ENCODE results near the gene ENO3. TPM values are rescaled to one million over a fixed set of nuclear protein-coding genes. Genes with fewer than 3 reads are reported as not detected.

Gene ENO3
- total and polyA plus RNA-seq, 10 of the 15 experiments (the other 5 are each of a cell fraction or from before 2014, with no cell fraction given) = 6.8 to 28.4 (median 17.0) TPM

- TF ChIP-seq DPF2 (IDR thresholded peaks at IDR 0.05) = peak; percentile 97
- TF ChIP-seq BCL11A (IDR thresholded peaks at IDR 0.05; ENCODE audit: low read depth, low read length) = peak; percentile 92
- no peak; the same call in 1 of the 2 replicates for TF ChIP-seq SMC3 (IDR thresholded peaks at IDR 0.05; ENCODE audit: borderline replicate concordance, low read length)
- TF ChIP-seq TBL1XR1 (IDR thresholded peaks at IDR 0.05; ENCODE audit: low read depth, low read length) = 0 out of 2 replicates have a peak, but pooled peaks have one; percentile 25
- TF ChIP-seq, protein P1, sequence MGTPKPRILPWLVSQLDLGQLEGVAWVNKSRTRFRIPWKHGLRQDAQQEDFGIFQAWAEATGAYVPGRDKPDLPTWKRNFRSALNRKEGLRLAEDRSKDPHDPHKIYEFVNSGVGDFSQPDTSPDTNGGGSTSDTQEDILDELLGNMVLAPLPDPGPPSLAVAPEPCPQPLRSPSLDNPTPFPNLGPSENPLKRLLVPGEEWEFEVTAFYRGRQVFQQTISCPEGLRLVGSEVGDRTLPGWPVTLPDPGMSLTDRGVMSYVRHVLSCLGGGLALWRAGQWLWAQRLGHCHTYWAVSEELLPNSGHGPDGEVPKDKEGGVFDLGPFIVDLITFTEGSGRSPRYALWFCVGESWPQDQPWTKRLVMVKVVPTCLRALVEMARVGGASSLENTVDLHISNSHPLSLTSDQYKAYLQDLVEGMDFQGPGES (IDR thresholded peaks at IDR 0.05) = no peak
- peak; percentile 67; the same call in 1 of the 2 replicates for TF ChIP-seq TAF1 (IDR thresholded peaks at IDR 0.05; ENCODE audit: borderline replicate concordance, low read depth, low read length)
- no peak for TF ChIP-seq ZBTB33 (IDR thresholded peaks at IDR 0.05)
- TF ChIP-seq EGR1 (IDR thresholded peaks at IDR 0.05; ENCODE audit: borderline replicate concordance in 1 of 2, low read depth in 2 of 2, low read length in 2 of 2) = peak in 1 of 2 experiments; percentile 21; a peak in 1 of 3 replicates
- no peak for TF ChIP-seq SREBF1 (IDR thresholded peaks at IDR 0.05; ENCODE audit: low read length)
- TF ChIP-seq, protein P2, sequence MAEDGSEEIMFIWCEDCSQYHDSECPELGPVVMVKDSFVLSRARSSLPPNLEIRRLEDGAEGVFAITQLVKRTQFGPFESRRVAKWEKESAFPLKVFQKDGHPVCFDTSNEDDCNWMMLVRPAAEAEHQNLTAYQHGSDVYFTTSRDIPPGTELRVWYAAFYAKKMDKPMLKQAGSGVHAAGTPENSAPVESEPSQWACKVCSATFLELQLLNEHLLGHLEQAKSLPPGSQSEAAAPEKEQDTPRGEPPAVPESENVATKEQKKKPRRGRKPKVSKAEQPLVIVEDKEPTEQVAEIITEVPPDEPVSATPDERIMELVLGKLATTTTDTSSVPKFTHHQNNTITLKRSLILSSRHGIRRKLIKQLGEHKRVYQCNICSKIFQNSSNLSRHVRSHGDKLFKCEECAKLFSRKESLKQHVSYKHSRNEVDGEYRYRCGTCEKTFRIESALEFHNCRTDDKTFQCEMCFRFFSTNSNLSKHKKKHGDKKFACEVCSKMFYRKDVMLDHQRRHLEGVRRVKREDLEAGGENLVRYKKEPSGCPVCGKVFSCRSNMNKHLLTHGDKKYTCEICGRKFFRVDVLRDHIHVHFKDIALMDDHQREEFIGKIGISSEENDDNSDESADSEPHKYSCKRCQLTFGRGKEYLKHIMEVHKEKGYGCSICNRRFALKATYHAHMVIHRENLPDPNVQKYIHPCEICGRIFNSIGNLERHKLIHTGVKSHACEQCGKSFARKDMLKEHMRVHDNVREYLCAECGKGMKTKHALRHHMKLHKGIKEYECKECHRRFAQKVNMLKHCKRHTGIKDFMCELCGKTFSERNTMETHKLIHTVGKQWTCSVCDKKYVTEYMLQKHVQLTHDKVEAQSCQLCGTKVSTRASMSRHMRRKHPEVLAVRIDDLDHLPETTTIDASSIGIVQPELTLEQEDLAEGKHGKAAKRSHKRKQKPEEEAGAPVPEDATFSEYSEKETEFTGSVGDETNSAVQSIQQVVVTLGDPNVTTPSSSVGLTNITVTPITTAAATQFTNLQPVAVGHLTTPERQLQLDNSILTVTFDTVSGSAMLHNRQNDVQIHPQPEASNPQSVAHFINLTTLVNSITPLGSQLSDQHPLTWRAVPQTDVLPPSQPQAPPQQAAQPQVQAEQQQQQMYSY (CRISPR knock-in tag; IDR thresholded peaks at IDR 0.05) = no peak
- peak; percentile 81; the same call in 1 of the 2 replicates for TF ChIP-seq RELB (IDR thresholded peaks at IDR 0.05; ENCODE audit: low read depth)
- TF ChIP-seq NFIC (IDR thresholded peaks at IDR 0.05; ENCODE audit: low read depth, low read length) = no peak
- peak; percentile 79 for TF ChIP-seq POLR2A (IDR thresholded peaks at IDR 0.05; ENCODE audit: low read depth, low read length)
- TF ChIP-seq MYB (IDR thresholded peaks at IDR 0.05; ENCODE audit: borderline replicate concordance, low read depth, low read length) = no peak
- TF ChIP-seq CTCF (IDR thresholded peaks at IDR 0.05 in 2 of 3, conservative IDR thresholded peaks at IDR 0.05 in 1 of 3; ENCODE audit: control insufficient read depth in 2 of 3, extremely low read depth in 1 of 3, insufficient read depth in 1 of 3, low read depth in 3 of 3, low read length in 3 of 3) = no peak
These were observed 5.6 kb upstream of the ENO3 start (continued) for GRCh38 chr17:4945176-4945943.
